ENCODE data around the gene PLXNB2. TPM values are rescaled to one million over a fixed set of nuclear protein-coding genes. Genes with fewer than 3 reads are reported as not detected.

PLXNB2 gene
- total and polyA plus RNA-seq, 2 experiments from 2014 or later, result 123 to 147 TPM

- in situ Hi-C loops (cut with MboI), result no loop called here
- TF ChIP-seq EZH2 (IDR thresholded peaks at IDR 0.05; ENCODE audit: insufficient read depth, poor library complexity, severe bottlenecking) (no peak), EZH2phosphoT487 (IDR thresholded peaks at IDR 0.05; ENCODE audit: insufficient read depth, low read depth) (no peak)
- Histone ChIP-seq H3K4me1 (ENCODE audit: insufficient read depth) (peaks cover 20% of the 10 kb centered on the region), H3K27me3 (replicated peaks; ENCODE audit: insufficient read depth) (no peaks in the 10 kb centered on the region), H3K9me3 (ENCODE audit: low read depth) (no peaks in the 10 kb centered on the region), H3F3A (ENCODE audit: insufficient read depth) (peaks cover 9% of the 10 kb centered on the region; the same call in 1 of the 2 replicates), H3K9ac (peak overlapping the region; percentile 71), H3K79me2 (ENCODE audit: insufficient read depth) (peaks cover 99% of the 10 kb centered on the region), H3K4me3 (peak overlapping the region; percentile 56), H3K27ac (peak overlapping the region; percentile 66), H3K4me2 (ENCODE audit: unreplicated experiment) (peak overlapping the region; percentile 69), H4K20me1 (ENCODE audit: insufficient read depth) (no peaks in the 10 kb centered on the region), H3K36me3 (ENCODE audit: low read depth) (peaks cover 8% of the 10 kb centered on the region; the same call in 1 of the 2 replicates), H3K9me2 (ENCODE audit: insufficient read depth) (no peaks in the 10 kb centered on the region), H2AFZ (no peak overlapping the region)
- DNase-seq, result no peak
- WGBS, 2 experiments (ENCODE audit: low coverage in 1 of 2, low lambda C conversion rate in 2 of 2, missing lambda C conversion rate in 2 of 2), result 56 to 67% methylated on average over 21 to 29 of the region's 29 CpGs
Measured at GRCh38 chr22:50292643-50293440, 14.6 kb downstream of the PLXNB2 start.

DNA sequence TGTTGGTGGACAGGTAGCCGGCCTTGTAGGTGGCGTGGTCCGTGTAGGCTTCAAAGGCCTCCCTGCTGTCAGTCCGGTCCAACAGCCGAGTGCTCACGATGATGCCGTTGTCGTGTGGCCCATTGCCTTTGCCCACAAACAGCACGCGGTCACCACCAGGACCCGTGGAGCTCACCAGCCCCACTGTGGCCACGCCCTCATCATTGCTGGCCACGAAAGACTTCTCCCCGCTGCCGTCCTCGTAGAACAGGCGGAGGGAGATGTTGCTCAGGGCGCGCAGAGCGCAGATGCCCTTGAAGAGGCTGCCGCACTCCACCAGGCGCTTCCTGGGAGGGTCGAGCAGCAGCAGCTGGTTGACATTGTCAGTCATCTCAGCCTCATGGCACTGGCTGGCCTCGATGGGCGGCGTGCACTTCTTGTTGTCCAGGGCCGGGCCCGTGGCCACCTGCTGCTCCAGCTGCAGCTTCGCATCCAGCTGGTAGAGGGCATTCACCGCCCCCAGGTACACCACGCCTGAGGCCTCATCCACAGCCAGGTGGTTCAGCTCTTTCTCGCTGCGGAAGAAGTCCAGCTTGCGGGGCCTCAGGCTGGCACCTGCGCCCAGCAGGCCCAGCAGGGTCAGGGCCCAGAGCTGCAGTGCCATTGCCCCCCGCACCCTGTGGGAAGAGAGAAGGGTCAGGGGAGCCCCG lies 17.4 kb downstream of the PLXNB2 start:
- DNase-seq, result no peak
- peaks cover 14% of the 10 kb centered on the region; the same call in 1 of the 2 replicates for H3K36me3 ChIP-seq (ENCODE audit: low read depth)
- H3F3A ChIP-seq (ENCODE audit: insufficient read depth), result no peaks in the 10 kb centered on the region
- no peak overlapping the region for H3K4me3 ChIP-seq
- H2AFZ ChIP-seq, result no peak overlapping the region
- no peaks in the 10 kb centered on the region for H3K9me2 ChIP-seq (ENCODE audit: insufficient read depth)
- no peak overlapping the region for H3K27ac ChIP-seq
- peaks cover 20% of the 10 kb centered on the region for H3K4me1 ChIP-seq (ENCODE audit: insufficient read depth)
- in situ Hi-C loops (cut with MboI), result no loop called here
- H3K4me2 ChIP-seq (ENCODE audit: unreplicated experiment), result no peak overlapping the region
- no peaks in the 10 kb centered on the region for H3K27me3 ChIP-seq (replicated peaks; ENCODE audit: insufficient read depth)
- H3K9ac ChIP-seq, result no peak overlapping the region
- H3K79me2 ChIP-seq (ENCODE audit: insufficient read depth), result peaks cover 94% of the 10 kb centered on the region
- TF ChIP-seq EZH2 (IDR thresholded peaks at IDR 0.05; ENCODE audit: insufficient read depth, poor library complexity, severe bottlenecking) (no peak), EZH2phosphoT487 (IDR thresholded peaks at IDR 0.05; ENCODE audit: insufficient read depth, low read depth) (no peak)
- H4K20me1 ChIP-seq (ENCODE audit: insufficient read depth), result no peaks in the 10 kb centered on the region
- 93 to 94% methylated on average over 31 to 37 of the region's 37 CpGs for WGBS, 2 experiments (ENCODE audit: low coverage in 1 of 2, low lambda C conversion rate in 2 of 2, missing lambda C conversion rate in 2 of 2)
- H3K9me3 ChIP-seq (ENCODE audit: low read depth), result no peaks in the 10 kb centered on the region

DNA sequence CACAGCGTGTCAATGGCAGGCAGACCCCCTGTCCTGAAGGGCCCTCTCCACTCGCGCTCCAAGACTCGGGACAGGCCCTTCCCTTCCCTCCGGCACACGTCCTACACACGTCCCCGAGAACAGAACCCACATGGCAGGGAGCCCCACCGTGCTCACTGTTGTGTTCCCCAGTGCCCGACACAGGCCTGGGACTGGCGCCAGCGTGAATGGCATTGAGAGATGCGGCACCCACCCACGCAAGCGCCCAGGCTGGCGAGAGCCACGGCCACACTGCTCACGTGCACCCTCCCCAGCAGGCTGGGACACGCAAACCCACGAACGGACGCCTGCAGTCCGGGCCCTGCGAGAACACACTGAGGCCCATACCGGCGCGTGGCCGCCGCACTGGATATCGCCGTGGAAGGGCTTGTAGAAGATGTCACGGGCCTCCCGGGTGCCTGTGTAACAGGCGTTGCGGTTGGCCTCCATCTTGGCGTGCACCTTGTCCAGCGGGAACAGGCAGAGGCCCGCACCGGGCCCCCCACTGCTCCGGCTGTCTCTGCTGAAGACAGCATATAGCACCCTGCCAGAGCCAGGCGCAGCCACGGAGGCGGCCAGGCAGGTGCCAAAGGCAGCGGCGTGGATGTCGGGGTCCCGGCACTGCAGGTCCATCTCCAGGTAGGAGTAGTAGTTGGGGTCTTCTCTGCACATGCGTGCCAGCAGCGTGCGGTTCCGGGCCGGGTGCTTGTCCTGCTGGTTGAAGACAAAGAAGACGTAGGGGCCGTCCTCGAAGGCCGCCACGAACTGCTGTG lies 18.1 kb downstream of the PLXNB2 start:
- Histone ChIP-seq H3K9ac (no peak overlapping the region), H4K20me1 (ENCODE audit: insufficient read depth) (no peaks in the 10 kb centered on the region), H3K27ac (no peak overlapping the region), H3K4me3 (no peak overlapping the region), H3K79me2 (ENCODE audit: insufficient read depth) (peaks cover 92% of the 10 kb centered on the region), H3F3A (ENCODE audit: insufficient read depth) (no peaks in the 10 kb centered on the region), H3K36me3 (ENCODE audit: low read depth) (peaks cover 14% of the 10 kb centered on the region; the same call in 1 of the 2 replicates), H3K9me2 (ENCODE audit: insufficient read depth) (no peaks in the 10 kb centered on the region), H3K9me3 (ENCODE audit: low read depth) (no peaks in the 10 kb centered on the region), H2AFZ (no peak overlapping the region), H3K4me2 (ENCODE audit: unreplicated experiment) (no peak overlapping the region), H3K27me3 (replicated peaks; ENCODE audit: insufficient read depth) (no peaks in the 10 kb centered on the region), H3K4me1 (ENCODE audit: insufficient read depth) (peaks cover 19% of the 10 kb centered on the region)
- TF ChIP-seq EZH2 (IDR thresholded peaks at IDR 0.05; ENCODE audit: insufficient read depth, poor library complexity, severe bottlenecking) (no peak), EZH2phosphoT487 (IDR thresholded peaks at IDR 0.05; ENCODE audit: insufficient read depth, low read depth) (no peak)
- no peak for DNase-seq
- 95 to 97% methylated on average over 52 of the region's 57 CpGs for WGBS, 2 experiments (ENCODE audit: low coverage in 1 of 2, low lambda C conversion rate in 2 of 2, missing lambda C conversion rate in 2 of 2)
- in situ Hi-C loops (cut with MboI), result no loop called here

DNA sequence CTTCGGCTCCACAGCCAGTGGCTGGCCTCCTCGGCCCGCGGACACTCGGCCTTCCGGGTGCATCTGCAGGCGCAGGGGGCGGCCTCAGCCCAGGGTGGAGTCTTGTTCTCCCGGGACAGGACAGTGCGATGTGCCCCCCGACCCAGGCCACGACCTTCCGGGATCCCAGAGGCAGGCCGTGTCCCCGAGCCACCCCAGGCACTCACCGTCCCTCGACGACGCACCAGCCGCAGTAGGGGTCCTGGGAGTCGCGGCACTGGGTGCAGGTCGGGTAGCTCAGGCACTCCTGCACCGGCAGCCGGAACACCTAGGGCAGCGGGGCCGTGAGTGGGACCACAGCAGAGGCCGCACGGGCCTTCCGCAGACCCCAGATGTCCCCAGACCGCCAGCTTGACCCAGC lies 19.7 kb downstream of the PLXNB2 start:
- H4K20me1 ChIP-seq (ENCODE audit: insufficient read depth), result no peaks in the 10 kb centered on the region
- H3K4me3 ChIP-seq, result no peak overlapping the region
- no peak overlapping the region for H2AFZ ChIP-seq
- H3K9ac ChIP-seq, result no peak overlapping the region
- no peak overlapping the region for H3K4me2 ChIP-seq (ENCODE audit: unreplicated experiment)
- DNase-seq, result no peak
- H3K27me3 ChIP-seq (replicated peaks; ENCODE audit: insufficient read depth), result no peaks in the 10 kb centered on the region
- no peaks in the 10 kb centered on the region for H3K9me3 ChIP-seq (ENCODE audit: low read depth)
- 92 to 94% methylated on average over 28 to 31 of the region's 31 CpGs for WGBS, 2 experiments (ENCODE audit: low coverage in 1 of 2, low lambda C conversion rate in 2 of 2, missing lambda C conversion rate in 2 of 2)
- no peaks in the 10 kb centered on the region for H3K9me2 ChIP-seq (ENCODE audit: insufficient read depth)
- H3K4me1 ChIP-seq (ENCODE audit: insufficient read depth), result peaks cover 6% of the 10 kb centered on the region
- no peaks in the 10 kb centered on the region for H3F3A ChIP-seq (ENCODE audit: insufficient read depth)
- no peak for TF ChIP-seq EZH2phosphoT487 (IDR thresholded peaks at IDR 0.05; ENCODE audit: insufficient read depth, low read depth)
- TF ChIP-seq EZH2 (IDR thresholded peaks at IDR 0.05; ENCODE audit: insufficient read depth, poor library complexity, severe bottlenecking), result no peak
- in situ Hi-C loops (cut with MboI), result no loop called here
- peaks cover 77% of the 10 kb centered on the region for H3K79me2 ChIP-seq (ENCODE audit: insufficient read depth)
- H3K27ac ChIP-seq, result no peak overlapping the region
- peaks cover 14% of the 10 kb centered on the region; the same call in 1 of the 2 replicates for H3K36me3 ChIP-seq (ENCODE audit: low read depth)
